GM21723 (cell line): ENCODE data around the gene ZNF441.
A peak's percentile ranks its signal among the peaks of the same experiment; 100 is the strongest.
"Not testable (repeated sequence)": the region's sequence is repeated elsewhere in the genome, so short reads cannot be mapped to it uniquely, and the experiment has no call there.

Source experiments
- ATAC-seq: cut with Tn5 transposase; IDR thresholded peaks from one replicate; pipeline ENCODE4 v1.9.1; 2021; ENCODE audit warnings: mild to moderate bottlenecking, moderate library complexity; ENCODE audit not compliant: unreplicated experiment

ZNF441 gene

GRCh38 chr19:11766597-11767591, at the start of gene ZNF441:
Gene ZNF441 (plus strand): TSS chr19:11767000. CDS start chr19:11767194, 194 bp downstream.
- ATAC-seq = peak; percentile 91

- ATAC-seq = no peak
Observed at GRCh38 chr19:11721681-11722080, 45.1 kb upstream of the ZNF441 start.

GRCh38 chr19:11722414-11722813, 44.4 kb upstream of the ZNF441 start:
- no peak for ATAC-seq

- no peak for ATAC-seq
Observed at GRCh38 chr19:11729586-11729985, 37.2 kb upstream of the ZNF441 start.

- ATAC-seq = no peak
Observed at GRCh38 chr19:11735375-11735774, 31.4 kb upstream of the ZNF441 start.

- ATAC-seq = no peak
Observed at GRCh38 chr19:11736696-11737095, 30.1 kb upstream of the ZNF441 start.

- peak; percentile 45 for ATAC-seq
Observed at GRCh38 chr19:11737964-11738745, 28.6 kb upstream of the ZNF441 start.

- ATAC-seq = peak; percentile 91
Observed at GRCh38 chr19:11738746-11739620, 27.8 kb upstream of the ZNF441 start, which contains the start of gene ZNF823. Gene ZNF823 (minus strand): TSS chr19:11738946. CDS start chr19:11738819, 127 bp downstream.

- ATAC-seq = no peak
Observed at GRCh38 chr19:11745869-11746268, 20.9 kb upstream of the ZNF441 start.

GRCh38 chr19:11747277-11747676, 19.5 kb upstream of the ZNF441 start:
- no peak for ATAC-seq

GRCh38 chr19:11749751-11750150, 17.0 kb upstream of the ZNF441 start:
- no peak for ATAC-seq

- no peak for ATAC-seq
Observed at GRCh38 chr19:11752244-11752736, 14.5 kb upstream of the ZNF441 start.

GRCh38 chr19:11754663-11755062, 12.1 kb upstream of the ZNF441 start:
- ATAC-seq = no peak

- ATAC-seq = no peak
Observed at GRCh38 chr19:11756965-11757364, 9.8 kb upstream of the ZNF441 start.

- ATAC-seq = no peak
Observed at GRCh38 chr19:11759805-11760204, 7.0 kb upstream of the ZNF441 start.

- no peak for ATAC-seq
Observed at GRCh38 chr19:11763117-11763516, 3.7 kb upstream of the ZNF441 start.

GRCh38 chr19:11763611-11764010, 3.2 kb upstream of the ZNF441 start:
- no peak for ATAC-seq

GRCh38 chr19:11767633-11768133, 883 bp downstream of the ZNF441 start:
- ATAC-seq = peak; percentile 31

GRCh38 chr19:11769995-11770394, 3.2 kb downstream of the ZNF441 start:
- ATAC-seq = no peak

GRCh38 chr19:11771520-11771919, 4.7 kb downstream of the ZNF441 start:
- ATAC-seq = not testable (repeated sequence)
